Choroid plexus epithelial cell (primary cell): ENCODE results near the gene IL1RL2.
A peak's percentile ranks its signal among the peaks of the same experiment; 100 is the strongest.

ENCODE experiments used
- DNase-seq: peaks from one replicate; pipeline ENCODE4 v3.0.0-alpha.2; 2010; ENCODE audit warnings: low read depth
- H3K4me3 ChIP-seq: 2 replicates; pipeline ENCODE4 v1.5.1; 2011; ENCODE audit warnings: low read depth, mild to moderate bottlenecking, control low read depth, low read length, moderate library complexity
- CTCF ChIP-seq: conservative IDR thresholded peaks from 2 replicates; pipeline ENCODE4 v1.5.1; 2011; ENCODE audit warnings: low read depth, mild to moderate bottlenecking, control low read depth, inconsistent platforms, low read length, moderate library complexity

The IL1RL2 gene

GRCh38 chr2:102229141-102229769, 42.4 kb downstream of the IL1RL2 start:
- TF ChIP-seq CTCF, result no peak
- DNase-seq, result peak; percentile 23
- no peak overlapping the region for H3K4me3 ChIP-seq

- TF ChIP-seq CTCF, result no peak
- no peak for DNase-seq
- H3K4me3 ChIP-seq, result no peak overlapping the region
These were observed 43.6 kb downstream of the IL1RL2 start for GRCh38 chr2:102230410-102230909.

GRCh38 chr2:102233132-102233884, 46.5 kb downstream of the IL1RL2 start:
- DNase-seq, result no peak
- no peak for TF ChIP-seq CTCF
- H3K4me3 ChIP-seq, result no peak overlapping the region

- DNase-seq, result no peak
- H3K4me3 ChIP-seq, result no peak overlapping the region
- peak; percentile 2 for TF ChIP-seq CTCF
These were observed 48.2 kb downstream of the IL1RL2 start for GRCh38 chr2:102235042-102235473.

GRCh38 chr2:102235491-102235890, 48.7 kb downstream of the IL1RL2 start:
- H3K4me3 ChIP-seq, result no peak overlapping the region
- peak; percentile 63 for TF ChIP-seq CTCF
- peak; percentile 56 for DNase-seq

GRCh38 chr2:102236132-102236531, 49.3 kb downstream of the IL1RL2 start:
- no peak for TF ChIP-seq CTCF
- no peak for DNase-seq
- no peak overlapping the region for H3K4me3 ChIP-seq

- no peak for TF ChIP-seq CTCF
- H3K4me3 ChIP-seq, result no peak overlapping the region
- no peak for DNase-seq
These were observed 50.4 kb downstream of the IL1RL2 start for GRCh38 chr2:102237176-102237575.
